Measurements from ENCODE around the gene GNAI1. TPM values are rescaled to one million over a fixed set of nuclear protein-coding genes. Genes with fewer than 3 reads are reported as not detected.

The GNAI1 gene
- not detected for total RNA-seq

DNA sequence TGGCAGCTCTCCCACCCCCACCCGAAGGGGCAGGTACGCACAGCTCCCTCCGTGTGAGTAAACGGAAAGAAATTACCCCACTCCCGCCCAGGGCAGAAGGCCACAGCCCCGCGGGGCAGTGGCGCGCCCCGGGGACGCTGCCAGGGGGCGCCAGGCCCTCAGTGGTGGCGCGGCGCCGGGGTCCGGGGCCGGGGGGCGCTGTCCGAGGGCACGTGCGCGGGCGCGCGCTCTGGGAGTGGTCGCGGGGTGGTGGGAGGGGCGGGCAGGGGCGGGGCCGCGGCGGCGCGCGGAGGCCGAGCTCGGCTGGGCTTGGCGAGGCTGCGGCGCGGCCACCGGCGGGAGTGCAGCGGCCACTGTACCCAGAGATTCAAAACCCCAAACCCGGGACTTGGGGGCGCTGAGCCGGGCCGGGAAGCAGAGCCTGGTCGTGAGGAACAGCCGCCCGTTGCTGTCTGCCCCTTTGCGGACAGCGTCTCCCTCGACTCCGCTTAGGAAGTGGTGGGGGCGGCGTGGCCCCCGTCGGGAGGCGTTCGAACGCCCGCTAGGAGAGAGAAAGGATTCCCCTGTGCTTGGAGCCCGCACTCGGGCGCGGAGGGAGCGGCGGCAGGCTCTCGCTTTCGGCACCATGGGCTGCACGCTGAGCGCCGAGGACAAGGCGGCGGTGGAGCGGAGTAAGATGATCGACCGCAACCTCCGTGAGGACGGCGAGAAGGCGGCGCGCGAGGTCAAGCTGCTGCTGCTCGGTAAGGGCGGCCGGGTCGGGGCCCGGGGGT, at the start of gene GNAI1:
TSS of gene GNAI1 (plus strand) at position 296 of the 773 bp plus-strand sequence. CDS start at position 626, 330 bp downstream.
- Mint-ChIP-seq H3K27ac (peak within 1 kb of the TSS; percentile 39), H3K4me1 (ENCODE audit: low read depth) (peaks cover 14% of the 10 kb centered on the region), H3K9me3 (ENCODE audit: insufficient read depth) (no peaks in the 10 kb centered on the region), H3K4me3 (peak within 1 kb of the TSS; percentile 64), H3K27me3 (ENCODE audit: low read depth) (peaks cover 55% of the 10 kb centered on the region), H3K36me3 (ENCODE audit: low read depth) (no peaks in the 10 kb centered on the region)
- CTCF ChIA-PET = interaction anchor here (0.9 to 2.1 kb wide), 6 partner anchors 10 to 57 kb away, joined by 3 to 6 read pairs (median 3); no protein-coding TSS in a partner anchor
- ATAC-seq = peak; percentile 75
- DNase-seq = peak; percentile 31
- POLR2A ChIA-PET = interaction anchor here (1.1 kb wide), 1 partner anchor 28 kb away, joined by 3 read pairs; no protein-coding TSS in a partner anchor

DNA sequence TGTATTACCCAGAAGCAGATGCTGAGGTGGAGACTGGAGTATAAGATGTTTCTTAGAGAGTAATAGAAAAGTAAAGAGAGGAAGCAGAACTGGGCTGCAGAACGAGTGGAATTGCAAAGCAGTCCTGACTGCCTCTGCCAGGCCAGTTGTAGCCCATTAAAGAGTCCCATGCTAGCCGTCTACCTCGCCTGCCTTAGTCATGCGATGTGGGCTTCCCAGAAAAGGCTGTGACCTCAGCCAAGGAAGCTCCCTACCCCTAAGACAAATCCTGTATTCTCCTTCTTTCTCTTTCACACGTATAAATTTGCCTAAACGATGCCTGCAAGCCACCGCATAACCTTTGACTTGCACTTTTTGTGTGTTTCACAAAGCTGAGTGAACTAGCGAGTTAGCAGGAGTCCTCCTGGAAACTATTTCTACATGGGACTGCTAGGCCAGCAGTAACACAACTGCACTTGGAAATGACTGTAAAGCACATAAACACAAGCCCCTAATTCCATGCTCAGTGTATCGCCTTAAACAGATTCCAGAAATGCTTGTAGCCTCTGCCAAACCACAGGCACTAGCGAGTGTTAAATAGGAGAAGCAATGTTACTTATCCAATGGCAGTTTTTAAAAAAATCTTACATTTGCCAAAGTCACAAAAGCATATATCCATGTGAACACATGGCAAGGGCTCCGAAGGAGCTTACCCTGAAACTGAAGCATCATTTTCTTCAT, 47.4 kb upstream of the GNAI1 start:
- ChIA-PET CTCF (no interaction called here), POLR2A (no interaction called here)
- peaks cover 3% of the 10 kb centered on the region for H3K27me3 Mint-ChIP-seq (ENCODE audit: low read depth)
- H3K4me3 Mint-ChIP-seq = no peak overlapping the region
- no peak overlapping the region for H3K27ac Mint-ChIP-seq
- DNase-seq (no peak), ATAC-seq (no peak)
- H3K9me3 Mint-ChIP-seq (ENCODE audit: insufficient read depth) = no peaks in the 10 kb centered on the region
- no peaks in the 10 kb centered on the region for H3K36me3 Mint-ChIP-seq (ENCODE audit: low read depth)
- no peaks in the 10 kb centered on the region for H3K4me1 Mint-ChIP-seq (ENCODE audit: low read depth)

DNA sequence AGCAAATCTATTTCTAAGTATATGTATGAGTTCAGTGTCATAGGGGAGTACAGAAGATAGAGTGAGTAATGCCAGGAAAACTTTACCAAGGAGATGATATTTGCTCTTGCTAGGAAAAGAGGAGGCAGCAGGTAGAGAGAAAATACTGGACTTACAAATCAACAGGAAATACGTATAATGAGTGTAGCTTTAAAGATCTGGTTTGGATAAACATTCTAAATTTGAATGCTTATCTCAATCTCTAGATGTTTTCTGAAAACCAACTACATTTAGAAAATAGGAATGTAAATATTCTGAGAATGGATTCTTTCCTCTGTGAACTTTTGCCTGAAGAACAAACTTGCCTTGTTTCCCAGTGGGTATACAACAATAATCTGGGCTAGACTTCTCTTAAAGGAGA, 46.9 kb upstream of the GNAI1 start:
- Mint-ChIP-seq H3K27me3 (ENCODE audit: low read depth) (peaks cover 3% of the 10 kb centered on the region), H3K27ac (no peak overlapping the region), H3K36me3 (ENCODE audit: low read depth) (no peaks in the 10 kb centered on the region), H3K4me1 (ENCODE audit: low read depth) (no peaks in the 10 kb centered on the region), H3K4me3 (no peak overlapping the region), H3K9me3 (ENCODE audit: insufficient read depth) (no peaks in the 10 kb centered on the region)
- DNase-seq (no peak), ATAC-seq (no peak)
- CTCF ChIA-PET = interaction anchor here (1.1 kb wide), 1 partner anchor 305 kb away, joined by 3 read pairs; no protein-coding TSS in a partner anchor
- POLR2A ChIA-PET = no interaction called here

DNA sequence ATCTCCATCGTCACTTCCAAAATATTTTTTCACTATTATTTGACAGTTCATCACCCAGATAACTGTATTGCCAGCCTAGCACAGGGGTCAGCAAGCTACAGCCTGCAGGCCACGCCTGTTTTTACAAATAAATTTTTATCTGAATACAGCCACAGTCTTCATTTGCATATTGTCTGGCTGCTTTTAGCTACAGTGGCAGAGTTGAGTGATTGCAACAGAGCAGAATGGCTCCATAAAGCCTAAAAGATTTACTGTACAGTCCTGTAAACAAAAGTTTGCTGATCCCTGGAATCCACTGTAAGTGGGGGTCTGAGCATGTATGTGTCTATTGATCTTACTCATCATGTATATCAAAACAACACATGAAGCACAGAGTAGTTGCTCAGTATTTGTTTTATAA, 45.9 kb upstream of the GNAI1 start:
- Mint-ChIP-seq H3K27me3 (ENCODE audit: low read depth) (peaks cover 3% of the 10 kb centered on the region), H3K4me3 (no peak overlapping the region), H3K36me3 (ENCODE audit: low read depth) (no peaks in the 10 kb centered on the region), H3K4me1 (ENCODE audit: low read depth) (no peaks in the 10 kb centered on the region), H3K9me3 (ENCODE audit: insufficient read depth) (no peaks in the 10 kb centered on the region), H3K27ac (no peak overlapping the region)
- ATAC-seq (no peak), DNase-seq (no peak)
- ChIA-PET CTCF (interaction anchor here (1.1 kb wide), 1 partner anchor 304 kb away, joined by 3 read pairs; no protein-coding TSS in a partner anchor), POLR2A (no interaction called here)

DNA sequence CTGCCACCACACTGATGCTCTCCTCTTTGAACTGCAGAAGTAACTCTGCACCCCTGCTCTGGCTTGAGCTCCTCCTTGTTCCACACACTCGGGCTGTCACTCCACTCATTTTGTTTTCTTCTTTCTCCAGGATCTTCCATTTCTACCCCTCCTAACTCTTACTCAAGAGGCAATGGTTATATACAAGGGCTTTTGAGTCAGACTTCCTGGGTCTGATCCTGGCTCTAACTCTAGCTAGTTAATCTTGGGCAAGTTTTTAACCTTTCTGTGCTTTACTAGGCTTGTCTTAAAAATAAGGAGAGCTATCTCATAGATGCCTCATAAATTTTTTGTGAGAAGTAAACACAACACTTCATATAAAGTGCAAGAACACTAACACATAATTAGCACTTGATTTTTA, 45.3 kb upstream of the GNAI1 start:
- Mint-ChIP-seq H3K9me3 (ENCODE audit: insufficient read depth) (no peaks in the 10 kb centered on the region), H3K27ac (no peak overlapping the region), H3K4me1 (ENCODE audit: low read depth) (no peaks in the 10 kb centered on the region), H3K4me3 (no peak overlapping the region), H3K27me3 (ENCODE audit: low read depth) (peaks cover 3% of the 10 kb centered on the region), H3K36me3 (ENCODE audit: low read depth) (no peaks in the 10 kb centered on the region)
- ChIA-PET CTCF (interaction anchor here (0.6 kb wide), 1 partner anchor 11 kb away, joined by 3 read pairs; no protein-coding TSS in a partner anchor), POLR2A (no interaction called here)
- ATAC-seq (no peak), DNase-seq (no peak)

DNA sequence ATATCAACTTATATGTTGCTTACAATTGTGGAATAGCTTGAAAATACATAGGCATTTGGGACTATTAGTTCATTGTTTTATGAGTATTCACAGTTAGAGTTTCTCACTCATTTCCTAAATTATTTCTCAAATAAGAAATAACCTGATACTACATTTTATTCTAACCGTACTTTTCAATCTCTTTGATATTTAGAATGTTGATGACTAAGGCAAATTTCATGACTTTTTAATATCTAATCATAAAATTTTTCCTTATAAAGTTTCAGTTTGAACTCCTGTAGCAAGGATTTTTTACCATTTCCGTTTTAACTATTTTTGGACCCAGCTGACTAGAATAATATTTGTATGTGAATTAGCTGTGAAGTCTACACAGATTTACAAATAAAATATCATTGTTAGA, 41.3 kb upstream of the GNAI1 start:
- H3K4me3 Mint-ChIP-seq = no peak overlapping the region
- CTCF ChIA-PET = no interaction called here
- POLR2A ChIA-PET = no interaction called here
- ATAC-seq (no peak), DNase-seq (no peak)
- no peaks in the 10 kb centered on the region for H3K4me1 Mint-ChIP-seq (ENCODE audit: low read depth)
- H3K36me3 Mint-ChIP-seq (ENCODE audit: low read depth) = no peaks in the 10 kb centered on the region
- H3K9me3 Mint-ChIP-seq (ENCODE audit: insufficient read depth) = no peaks in the 10 kb centered on the region
- no peak overlapping the region for H3K27ac Mint-ChIP-seq
- peaks cover 3% of the 10 kb centered on the region for H3K27me3 Mint-ChIP-seq (ENCODE audit: low read depth)

DNA sequence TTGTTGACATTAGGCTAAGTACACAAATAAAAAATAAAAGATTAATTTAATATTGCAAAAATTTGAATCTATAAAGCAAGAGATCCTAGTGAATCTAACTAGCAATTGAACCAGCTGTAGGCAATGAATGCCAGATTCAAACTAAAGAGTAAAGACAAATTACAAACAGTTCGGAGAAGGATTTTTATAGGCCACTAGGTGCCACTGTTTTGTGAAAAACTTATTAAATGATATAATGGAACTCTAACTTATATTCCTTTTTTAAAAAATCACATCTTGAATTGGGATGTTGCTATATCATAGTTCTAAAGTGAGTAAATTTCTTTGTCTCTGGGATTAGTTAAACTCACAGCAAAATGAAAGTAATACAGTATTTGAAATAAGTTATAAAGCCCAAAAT, 39.1 kb upstream of the GNAI1 start:
- CTCF ChIA-PET = interaction anchor here (0.6 to 4.1 kb wide), 7 partner anchors 11 to 189 kb away, joined by 3 to 24 read pairs (median 3); no protein-coding TSS in a partner anchor
- no peaks in the 10 kb centered on the region for H3K4me1 Mint-ChIP-seq (ENCODE audit: low read depth)

DNA sequence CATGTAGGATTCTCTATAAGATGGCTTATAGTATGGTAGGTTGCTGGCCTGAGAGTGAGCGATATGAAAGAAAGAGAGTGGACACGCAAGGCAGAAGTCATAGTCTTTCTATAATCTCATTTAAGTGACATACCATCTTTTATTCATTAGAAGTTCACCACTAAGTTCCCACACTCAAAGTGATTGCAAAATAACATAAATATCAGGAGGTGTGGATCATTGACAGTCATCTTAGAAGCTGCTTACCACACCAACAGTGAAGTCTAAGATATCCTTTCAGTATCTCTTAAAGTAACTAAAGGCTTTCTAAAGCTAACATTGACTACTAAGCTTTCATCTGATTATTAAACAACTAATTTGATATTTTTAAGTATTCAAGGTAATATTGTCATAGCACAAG, 36.9 kb upstream of the GNAI1 start:
- DNase-seq (no peak), ATAC-seq (no peak)
- no peak overlapping the region for H3K4me3 Mint-ChIP-seq
- no peaks in the 10 kb centered on the region for H3K9me3 Mint-ChIP-seq (ENCODE audit: insufficient read depth)
- H3K36me3 Mint-ChIP-seq (ENCODE audit: low read depth) = no peaks in the 10 kb centered on the region
- ChIA-PET CTCF (interaction anchor here (1.8 to 4.1 kb wide), 4 partner anchors 8 to 294 kb away, joined by 5 to 24 read pairs (median 7); no protein-coding TSS in a partner anchor), POLR2A (no interaction called here)
- no peak overlapping the region for H3K27ac Mint-ChIP-seq
- no peaks in the 10 kb centered on the region for H3K4me1 Mint-ChIP-seq (ENCODE audit: low read depth)
- H3K27me3 Mint-ChIP-seq (ENCODE audit: low read depth) = no peaks in the 10 kb centered on the region

More for the DNA sequence above, 39.1 kb upstream of the GNAI1 start:
- Mint-ChIP-seq H3K4me3 (no peak overlapping the region), H3K36me3 (ENCODE audit: low read depth) (no peaks in the 10 kb centered on the region), H3K27me3 (ENCODE audit: low read depth) (no peaks in the 10 kb centered on the region), H3K27ac (no peak overlapping the region), H3K9me3 (ENCODE audit: insufficient read depth) (no peaks in the 10 kb centered on the region)
- DNase-seq = no peak
- POLR2A ChIA-PET = no interaction called here
- ATAC-seq = no peak

DNA sequence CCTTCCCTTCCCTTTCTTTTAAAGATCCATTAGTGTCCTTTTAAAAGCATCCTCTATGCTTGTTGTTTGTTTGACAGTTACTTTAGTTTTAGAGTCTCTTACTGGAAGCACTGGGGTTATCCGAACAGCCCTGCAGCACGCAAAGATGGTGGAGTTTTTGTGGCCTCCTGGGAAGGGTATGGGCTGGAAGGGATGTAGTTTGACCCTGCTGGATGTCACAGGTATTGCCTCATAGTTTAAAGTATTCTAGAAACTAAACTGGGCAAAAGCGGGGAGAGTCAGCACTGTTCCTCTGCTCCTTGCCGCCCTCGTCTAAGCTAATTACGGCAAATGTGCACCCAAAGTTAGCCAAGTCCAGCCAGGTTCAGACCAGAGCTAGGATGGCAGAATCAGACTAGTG, 35.8 kb upstream of the GNAI1 start:
- Mint-ChIP-seq H3K4me1 (ENCODE audit: low read depth) (no peaks in the 10 kb centered on the region), H3K36me3 (ENCODE audit: low read depth) (no peaks in the 10 kb centered on the region), H3K4me3 (no peak overlapping the region), H3K27me3 (ENCODE audit: low read depth) (no peaks in the 10 kb centered on the region), H3K9me3 (ENCODE audit: insufficient read depth) (no peaks in the 10 kb centered on the region), H3K27ac (no peak overlapping the region)
- DNase-seq (no peak), ATAC-seq (no peak)
- ChIA-PET POLR2A (no interaction called here), CTCF (interaction anchor here (1.8 kb wide), 1 partner anchor 15 kb away, joined by 5 read pairs; no protein-coding TSS in a partner anchor)

DNA sequence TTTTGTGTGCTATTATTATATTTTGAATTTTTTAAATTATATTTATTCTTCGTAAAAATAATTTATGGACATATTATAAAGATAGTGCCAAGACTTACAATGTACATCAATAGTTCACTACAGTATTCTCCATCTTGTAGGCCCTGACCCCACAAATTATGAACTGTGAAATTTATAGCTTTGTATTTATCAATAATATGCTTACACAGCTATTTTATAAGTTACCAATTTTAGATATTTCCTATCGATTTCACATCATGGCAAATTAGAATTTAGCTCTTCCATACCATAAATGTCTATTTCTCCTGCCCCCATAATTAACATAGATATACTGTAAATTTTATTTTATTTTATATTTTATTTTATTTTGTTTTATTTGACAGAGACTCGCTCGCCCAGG, 34.4 kb upstream of the GNAI1 start:
- ATAC-seq (no peak), DNase-seq (no peak)
- Mint-ChIP-seq H3K4me3 (no peak overlapping the region), H3K36me3 (ENCODE audit: low read depth) (no peaks in the 10 kb centered on the region), H3K27me3 (ENCODE audit: low read depth) (peaks cover 2% of the 10 kb centered on the region), H3K27ac (no peak overlapping the region), H3K4me1 (ENCODE audit: low read depth) (peaks cover under 1% of the 10 kb centered on the region), H3K9me3 (ENCODE audit: insufficient read depth) (no peaks in the 10 kb centered on the region)
- ChIA-PET POLR2A (no interaction called here), CTCF (interaction anchor here (0.8 kb wide), 1 partner anchor 11 kb away, joined by 3 read pairs; no protein-coding TSS in a partner anchor)

DNA sequence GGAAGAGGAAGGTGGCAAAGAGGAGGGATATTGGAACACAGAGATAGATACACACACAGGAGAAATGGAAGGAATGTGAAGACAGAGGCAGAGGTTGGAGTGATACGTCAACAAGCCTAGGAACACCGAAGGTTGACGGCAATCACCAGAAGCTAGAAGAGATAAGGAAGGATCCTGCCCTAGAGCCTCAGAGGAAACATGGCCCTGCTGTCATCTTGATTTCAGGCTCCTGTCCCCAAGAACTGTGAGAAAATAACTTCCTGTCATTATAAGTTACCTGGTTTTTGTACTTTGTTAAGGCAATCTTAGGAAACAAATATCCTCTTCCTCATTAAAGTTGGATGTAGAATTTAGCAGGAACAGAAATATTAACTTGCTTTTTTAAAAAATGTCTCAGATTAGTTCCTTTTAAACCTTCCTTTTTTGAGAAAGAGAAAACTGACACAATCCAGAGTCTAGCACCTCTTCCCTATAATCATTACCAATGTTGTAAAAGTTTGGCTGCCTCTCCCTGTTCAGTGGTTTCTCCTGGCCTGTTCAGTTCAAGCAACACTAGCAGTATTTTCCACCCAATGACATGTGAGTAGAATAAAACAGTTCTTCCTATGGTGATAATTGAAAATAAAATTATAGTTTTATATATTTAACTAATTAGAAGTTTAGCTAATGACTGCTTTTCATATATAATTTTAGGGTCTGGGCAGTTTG, 28.8 kb upstream of the GNAI1 start:
- Mint-ChIP-seq H3K4me1 (ENCODE audit: low read depth) (peaks cover 29% of the 10 kb centered on the region), H3K9me3 (ENCODE audit: insufficient read depth) (no peaks in the 10 kb centered on the region), H3K27ac (no peak overlapping the region), H3K4me3 (no peak overlapping the region), H3K27me3 (ENCODE audit: low read depth) (peaks cover 2% of the 10 kb centered on the region), H3K36me3 (ENCODE audit: low read depth) (no peaks in the 10 kb centered on the region)
- DNase-seq (no peak), ATAC-seq (no peak)
- POLR2A ChIA-PET = no interaction called here
- CTCF ChIA-PET = interaction anchor here (1.3 to 4.7 kb wide), 2 partner anchors 9 to 30 kb away, joined by 3 to 24 read pairs; no protein-coding TSS in a partner anchor

Data from activated CD8-positive, alpha-beta T cell treated with anti-CD3 and anti-CD28 coated beads, Interleukin-2, amount 10 ng/mL, durations not matched to agents 7 days and 5 days (primary cell).